Activated CD4-positive, alpha-beta T cell treated with anti-CD3 and anti-CD28 coated beads, Interleukin-10, Interleukin-2, amounts not matched to agents 100 ng/mL and 50 ng/mL, durations not matched to agents 16 hours and 8 hours (primary cell): Measurements from ENCODE around the gene ANKFY1.

ENCODE experiments used
- DNase-seq: peaks from one replicate; pipeline ENCODE4 v3.0.0-alpha.2; 2020

ANKFY1 gene

GRCh38 chr17:4263282-4264215 is at the start of gene ANKFY1:
Gene ANKFY1, minus strand, starts transcription at chr17:4263979. Its CDS starts 38 bp downstream, at chr17:4263941.
- peak; percentile 98 for DNase-seq

- DNase-seq = no peak
Measured at GRCh38 chr17:4310354-4311060, 46.7 kb upstream of the ANKFY1 start.

- no peak for DNase-seq
Measured at GRCh38 chr17:4309897-4310296, 46.1 kb upstream of the ANKFY1 start.

GRCh38 chr17:4307179-4307930 is 43.6 kb upstream of the ANKFY1 start:
- DNase-seq = no peak

- no peak for DNase-seq
Measured at GRCh38 chr17:4305224-4305623, 41.4 kb upstream of the ANKFY1 start.

- peak; percentile 65 for DNase-seq
Measured at GRCh38 chr17:4304417-4305027, 40.7 kb upstream of the ANKFY1 start.

- no peak for DNase-seq
Measured at GRCh38 chr17:4301066-4301465, 37.3 kb upstream of the ANKFY1 start.

- no peak for DNase-seq
Measured at GRCh38 chr17:4297351-4297750, 33.6 kb upstream of the ANKFY1 start.

- DNase-seq = no peak
Measured at GRCh38 chr17:4295686-4296085, 31.9 kb upstream of the ANKFY1 start.

GRCh38 chr17:4293572-4293971 is 29.8 kb upstream of the ANKFY1 start:
- DNase-seq = no peak

GRCh38 chr17:4287710-4288109 is 23.9 kb upstream of the ANKFY1 start:
- DNase-seq = no peak

GRCh38 chr17:4276514-4276913 is 12.7 kb upstream of the ANKFY1 start:
- no peak for DNase-seq

- no peak for DNase-seq
Measured at GRCh38 chr17:4272972-4273368, 9.2 kb upstream of the ANKFY1 start.

- DNase-seq = no peak
Measured at GRCh38 chr17:4272213-4272971, 8.6 kb upstream of the ANKFY1 start.

GRCh38 chr17:4270736-4271135 is 7.0 kb upstream of the ANKFY1 start:
- DNase-seq = no peak

- no peak for DNase-seq
Measured at GRCh38 chr17:4269915-4270314, 6.1 kb upstream of the ANKFY1 start.

- DNase-seq = no peak
Measured at GRCh38 chr17:4267402-4267801, 3.6 kb upstream of the ANKFY1 start.

- DNase-seq = no peak
Measured at GRCh38 chr17:4266550-4266949, 2.8 kb upstream of the ANKFY1 start.

- no peak for DNase-seq
Measured at GRCh38 chr17:4262703-4263102, 1.1 kb downstream of the ANKFY1 start.

GRCh38 chr17:4261452-4261851 is 2.3 kb downstream of the ANKFY1 start:
- DNase-seq = no peak

- DNase-seq = no peak
Measured at GRCh38 chr17:4258867-4259266, 4.9 kb downstream of the ANKFY1 start.

GRCh38 chr17:4256952-4257351 is 6.8 kb downstream of the ANKFY1 start:
- DNase-seq = peak; percentile 37
